ENCODE data around the gene SSTR1. TPM values are rescaled to one million over a fixed set of nuclear protein-coding genes. Genes with fewer than 3 reads are reported as not detected.

The SSTR1 gene
- total RNA-seq, 1 donor from 2014 or later = 7.2 TPM

- Histone ChIP-seq H3K27me3 (no peaks in the 10 kb centered on the region), H3K4me3 (peak overlapping the region; percentile 44 to 65), H3K36me3 (no peaks in the 10 kb centered on the region), H3K9me3 (peaks cover 0 to 4% of the 10 kb centered on the region in 2 donors), H3K27ac (no peak overlapping the region), H3K4me1 (peaks cover 0 to 20% of the 10 kb centered on the region in 2 donors)
- DNase-seq (ENCODE audit: low spot score in 2 of 2) = no peak
- peak in 2 of 3 experiments; percentile 24 to 28 for TF ChIP-seq CTCF (IDR thresholded peaks at IDR 0.05)
- intact Hi-C loops (cut with DNase I) = no loop called here
Measured at GRCh38 chr14:38208618-38209562, 1.2 kb downstream of the SSTR1 start.

DNA sequence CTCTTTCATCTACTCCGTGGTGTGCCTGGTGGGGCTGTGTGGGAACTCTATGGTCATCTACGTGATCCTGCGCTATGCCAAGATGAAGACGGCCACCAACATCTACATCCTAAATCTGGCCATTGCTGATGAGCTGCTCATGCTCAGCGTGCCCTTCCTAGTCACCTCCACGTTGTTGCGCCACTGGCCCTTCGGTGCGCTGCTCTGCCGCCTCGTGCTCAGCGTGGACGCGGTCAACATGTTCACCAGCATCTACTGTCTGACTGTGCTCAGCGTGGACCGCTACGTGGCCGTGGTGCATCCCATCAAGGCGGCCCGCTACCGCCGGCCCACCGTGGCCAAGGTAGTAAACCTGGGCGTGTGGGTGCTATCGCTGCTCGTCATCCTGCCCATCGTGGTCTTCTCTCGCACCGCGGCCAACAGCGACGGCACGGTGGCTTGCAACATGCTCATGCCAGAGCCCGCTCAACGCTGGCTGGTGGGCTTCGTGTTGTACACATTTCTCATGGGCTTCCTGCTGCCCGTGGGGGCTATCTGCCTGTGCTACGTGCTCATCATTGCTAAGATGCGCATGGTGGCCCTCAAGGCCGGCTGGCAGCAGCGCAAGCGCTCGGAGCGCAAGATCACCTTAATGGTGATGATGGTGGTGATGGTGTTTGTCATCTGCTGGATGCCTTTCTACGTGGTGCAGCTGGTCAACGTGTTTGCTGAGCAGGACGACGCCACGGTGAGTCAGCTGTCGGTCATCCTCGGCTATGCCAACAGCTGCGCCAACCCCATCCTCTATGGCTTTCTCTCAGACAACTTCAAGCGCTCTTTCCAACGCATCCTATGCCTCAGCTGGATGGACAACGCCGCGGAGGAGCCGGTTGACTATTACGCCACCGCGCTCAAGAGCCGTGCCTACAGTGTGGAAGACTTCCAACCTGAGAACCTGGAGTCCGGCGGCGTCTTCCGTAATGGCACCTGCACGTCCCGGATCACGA, 2.2 kb downstream of the SSTR1 start:
- H3K9me3 ChIP-seq = peaks cover 0 to 4% of the 10 kb centered on the region in 2 donors
- intact Hi-C loops (cut with DNase I) = no loop called here

DNA sequence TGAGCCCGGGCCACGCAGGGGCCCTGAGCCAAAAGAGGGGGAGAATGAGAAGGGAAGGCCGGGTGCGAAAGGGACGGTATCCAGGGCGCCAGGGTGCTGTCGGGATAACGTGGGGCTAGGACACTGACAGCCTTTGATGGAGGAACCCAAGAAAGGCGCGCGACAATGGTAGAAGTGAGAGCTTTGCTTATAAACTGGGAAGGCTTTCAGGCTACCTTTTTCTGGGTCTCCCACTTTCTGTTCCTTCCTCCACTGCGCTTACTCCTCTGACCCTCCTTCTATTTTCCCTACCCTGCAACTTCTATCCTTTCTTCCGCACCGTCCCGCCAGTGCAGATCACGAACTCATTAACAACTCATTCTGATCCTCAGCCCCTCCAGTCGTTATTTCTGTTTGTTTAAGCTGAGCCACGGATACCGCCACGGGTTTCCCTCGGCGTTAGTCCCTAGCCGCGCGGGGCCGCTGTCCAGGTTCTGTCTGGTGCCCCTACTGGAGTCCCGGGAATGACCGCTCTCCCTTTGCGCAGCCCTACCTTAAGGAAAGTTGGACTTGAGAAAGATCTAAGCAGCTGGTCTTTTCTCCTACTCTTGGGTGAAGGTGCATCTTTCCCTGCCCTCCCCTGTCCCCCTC, 3.0 kb downstream of the SSTR1 start:
- intact Hi-C loops (cut with DNase I) = no loop called here
- H3K4me1 ChIP-seq = peaks cover 0 to 20% of the 10 kb centered on the region in 2 donors
- H3K9me3 ChIP-seq = peaks cover 0 to 4% of the 10 kb centered on the region in 2 donors
- no peaks in the 10 kb centered on the region for H3K27me3 ChIP-seq
- no peaks in the 10 kb centered on the region for H3K36me3 ChIP-seq
- no peak for DNase-seq (ENCODE audit: low spot score in 2 of 2)
- H3K27ac ChIP-seq = no peak overlapping the region
- peak in 1 of 3 experiments; percentile 11 for TF ChIP-seq CTCF (IDR thresholded peaks at IDR 0.05)
- H3K4me3 ChIP-seq = peak overlapping the region; percentile 44 to 65

More for the DNA sequence above, 2.2 kb downstream of the SSTR1 start:
- Histone ChIP-seq H3K4me3 (peak overlapping the region; percentile 44 to 65), H3K4me1 (peaks cover 0 to 20% of the 10 kb centered on the region in 2 donors), H3K27ac (no peak overlapping the region), H3K36me3 (no peaks in the 10 kb centered on the region), H3K27me3 (no peaks in the 10 kb centered on the region)
- TF ChIP-seq CTCF (IDR thresholded peaks at IDR 0.05) = no peak
- DNase-seq (ENCODE audit: low spot score in 2 of 2) = no peak

DNA sequence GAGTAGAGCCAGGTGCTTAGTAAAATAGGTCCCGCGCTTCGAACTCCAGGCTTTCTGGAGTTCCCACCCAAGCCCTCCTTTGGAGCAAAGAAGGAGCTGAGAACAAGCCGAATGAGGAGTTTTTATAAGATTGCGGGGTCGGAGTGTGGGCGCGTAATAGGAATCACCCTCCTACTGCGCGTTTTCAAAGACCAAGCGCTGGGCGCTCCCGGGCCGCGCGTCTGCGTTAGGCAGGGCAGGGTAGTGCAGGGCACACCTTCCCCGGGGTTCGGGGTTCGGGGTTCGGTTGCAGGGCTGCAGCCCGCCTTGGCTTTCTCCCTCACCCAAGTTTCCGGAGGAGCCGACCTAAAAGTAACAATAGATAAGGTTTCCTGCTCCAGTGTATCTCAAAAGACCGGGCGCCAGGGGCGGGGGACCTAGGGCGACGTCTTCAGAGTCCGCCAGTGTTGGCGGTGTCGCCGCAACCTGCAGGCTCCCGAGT, 3.6 kb downstream of the SSTR1 start:
- Histone ChIP-seq H3K4me3 (peak overlapping the region; percentile 44 to 65), H3K27ac (no peak overlapping the region), H3K9me3 (peaks cover 0 to under 1% of the 10 kb centered on the region in 2 donors), H3K36me3 (no peaks in the 10 kb centered on the region), H3K27me3 (no peaks in the 10 kb centered on the region), H3K4me1 (peaks cover 0 to 20% of the 10 kb centered on the region in 2 donors)
- TF ChIP-seq CTCF (IDR thresholded peaks at IDR 0.05) = no peak
- DNase-seq (ENCODE audit: low spot score in 2 of 2) = no peak
- intact Hi-C loops (cut with DNase I) = no loop called here

- Histone ChIP-seq H3K4me3 (no peak overlapping the region), H3K27ac (no peak overlapping the region), H3K4me1 (peaks cover 0 to 20% of the 10 kb centered on the region in 2 donors), H3K9me3 (no peaks in the 10 kb centered on the region), H3K27me3 (no peaks in the 10 kb centered on the region), H3K36me3 (no peaks in the 10 kb centered on the region)
- DNase-seq (ENCODE audit: low spot score in 2 of 2) = no peak
- intact Hi-C loops (cut with DNase I) = no loop called here
- no peak for TF ChIP-seq CTCF (IDR thresholded peaks at IDR 0.05)
Measured at GRCh38 chr14:38212111-38212510, 4.4 kb downstream of the SSTR1 start.
